Measurements from ENCODE around the gene RASSF8.
"Not testable (repeated sequence)": the region's sequence is repeated elsewhere in the genome, so short reads cannot be mapped to it uniquely, and the experiment has no call there.

The RASSF8 gene

GRCh38 chr12:26043135-26044006 is 84.9 kb downstream of the RASSF8 start:
- Mint-ChIP-seq H3K9me3 (no peaks in the 10 kb centered on the region), H3K4me3 (no peak overlapping the region)

DNA sequence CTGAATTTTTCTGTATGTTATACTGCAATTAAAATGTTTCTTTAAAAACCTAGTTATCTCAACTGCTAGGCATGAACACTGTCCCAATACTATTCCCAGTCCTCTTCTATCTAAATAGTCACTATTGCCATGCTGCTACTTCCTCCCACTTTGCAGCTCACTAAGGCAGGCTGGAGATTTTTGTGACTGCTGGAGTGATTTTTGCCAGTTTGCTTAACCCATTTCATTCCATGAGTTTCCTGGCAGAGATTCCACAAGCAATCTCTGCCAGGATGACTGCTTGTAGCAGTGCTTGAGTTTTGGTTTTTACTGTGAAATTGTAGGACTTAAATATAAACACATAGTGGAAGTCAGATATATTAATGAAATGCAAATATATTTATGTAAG is 85.5 kb downstream of the RASSF8 start:
- no peak overlapping the region for H3K4me3 Mint-ChIP-seq
- DNase-seq (ENCODE audit: low spot score in 2 of 2) (no peak), ATAC-seq (replicated peaks; ENCODE audit: extremely low read depth, poor library complexity, severe bottlenecking) (no peak)
- no peaks in the 10 kb centered on the region for H3K9me3 Mint-ChIP-seq
- H3K36me3 Mint-ChIP-seq (ENCODE audit: insufficient read depth): peaks cover 2% of the 10 kb centered on the region
- peaks cover 27% of the 10 kb centered on the region for H3K27me3 Mint-ChIP-seq
- H3K27ac Mint-ChIP-seq (ENCODE audit: low read depth): no peak overlapping the region
- H3K4me1 Mint-ChIP-seq: no peaks in the 10 kb centered on the region

More at GRCh38 chr12:26043135-26044006, 84.9 kb downstream of the RASSF8 start:
- no peaks in the 10 kb centered on the region for H3K4me1 Mint-ChIP-seq
- H3K27me3 Mint-ChIP-seq: peaks cover 27% of the 10 kb centered on the region
- no peak for DNase-seq (ENCODE audit: low spot score in 2 of 2)
- ATAC-seq (replicated peaks; ENCODE audit: extremely low read depth, poor library complexity, severe bottlenecking): no peak
- peaks cover 2% of the 10 kb centered on the region for H3K36me3 Mint-ChIP-seq (ENCODE audit: insufficient read depth)
- H3K27ac Mint-ChIP-seq (ENCODE audit: low read depth): no peak overlapping the region

DNA sequence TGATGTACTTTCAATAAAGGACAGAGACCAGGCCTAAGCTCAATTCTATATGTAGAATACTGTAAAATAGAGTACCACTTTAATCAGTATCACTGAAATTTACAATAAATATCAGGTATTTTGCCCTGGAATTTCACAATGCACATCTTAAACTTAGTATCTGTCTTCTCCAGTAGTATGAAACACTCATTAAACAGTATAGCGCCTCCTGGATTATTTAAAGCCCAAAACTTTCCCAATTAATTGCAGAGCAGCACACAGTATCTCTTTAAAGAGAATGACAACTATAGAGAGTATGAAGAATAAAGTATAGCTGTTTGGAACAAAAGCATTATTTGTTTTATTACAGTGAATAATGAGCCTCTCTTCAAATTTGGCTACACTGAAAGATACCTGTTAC is 86.1 kb downstream of the RASSF8 start:
- H3K9me3 Mint-ChIP-seq: no peaks in the 10 kb centered on the region
- H3K4me3 Mint-ChIP-seq: no peak overlapping the region
- H3K36me3 Mint-ChIP-seq (ENCODE audit: insufficient read depth): peaks cover 2% of the 10 kb centered on the region
- H3K27ac Mint-ChIP-seq (ENCODE audit: low read depth): no peak overlapping the region
- ATAC-seq (replicated peaks; ENCODE audit: extremely low read depth, poor library complexity, severe bottlenecking) (no peak), DNase-seq (ENCODE audit: low spot score in 2 of 2) (no peak)
- peaks cover 27% of the 10 kb centered on the region for H3K27me3 Mint-ChIP-seq
- H3K4me1 Mint-ChIP-seq: no peaks in the 10 kb centered on the region

DNA sequence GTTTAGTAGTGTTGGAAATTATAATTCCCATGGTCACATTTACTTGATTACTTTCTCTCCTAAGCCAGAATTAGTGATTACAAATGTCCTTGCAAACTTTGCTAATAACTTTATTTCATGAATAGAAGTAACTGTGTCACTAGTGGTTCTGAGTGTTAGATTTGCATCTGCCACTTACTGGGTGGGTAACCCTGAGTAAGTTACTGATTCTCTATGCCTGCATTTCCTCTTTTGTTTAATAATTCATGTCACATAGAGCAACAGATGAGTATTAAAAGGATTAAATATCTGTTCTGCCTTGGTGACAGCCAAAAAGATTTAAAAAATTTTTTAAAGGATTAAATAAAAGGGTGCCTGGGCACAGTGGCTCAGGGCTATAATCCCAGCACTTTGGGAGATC is 87.7 kb downstream of the RASSF8 start:
- ATAC-seq (replicated peaks; ENCODE audit: extremely low read depth, poor library complexity, severe bottlenecking) (no peak), DNase-seq (ENCODE audit: low spot score in 2 of 2) (no peak)
- H3K27ac Mint-ChIP-seq (ENCODE audit: low read depth): no peak overlapping the region
- peaks cover 27% of the 10 kb centered on the region for H3K27me3 Mint-ChIP-seq
- H3K9me3 Mint-ChIP-seq: no peaks in the 10 kb centered on the region
- no peak overlapping the region for H3K4me3 Mint-ChIP-seq
- H3K4me1 Mint-ChIP-seq: no peaks in the 10 kb centered on the region
- H3K36me3 Mint-ChIP-seq (ENCODE audit: insufficient read depth): peaks cover 2% of the 10 kb centered on the region

DNA sequence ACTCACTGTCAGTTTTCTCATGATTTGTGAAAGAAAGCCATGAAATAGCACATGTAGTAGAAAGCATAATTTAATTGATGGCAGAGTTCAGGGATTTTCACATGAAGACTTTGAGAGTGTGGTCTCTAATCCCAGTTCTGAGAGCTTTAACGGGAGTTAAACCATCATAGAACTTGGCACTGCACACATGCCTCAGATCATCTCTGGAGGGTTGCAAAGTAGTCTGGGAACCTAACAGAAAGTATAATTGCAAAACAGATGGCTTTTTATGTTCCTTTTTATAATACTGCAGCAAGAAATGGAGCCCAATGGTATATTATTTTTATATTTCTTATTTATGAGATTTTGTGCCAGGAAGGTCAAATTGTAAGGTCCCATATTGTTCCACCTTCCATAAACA is 88.4 kb downstream of the RASSF8 start:
- Mint-ChIP-seq H3K4me1 (no peaks in the 10 kb centered on the region), H3K9me3 (no peaks in the 10 kb centered on the region), H3K27me3 (peaks cover 27% of the 10 kb centered on the region), H3K36me3 (ENCODE audit: insufficient read depth) (peaks cover 2% of the 10 kb centered on the region), H3K27ac (ENCODE audit: low read depth) (no peak overlapping the region), H3K4me3 (no peak overlapping the region)
- no peak for DNase-seq (ENCODE audit: low spot score in 2 of 2)
- ATAC-seq (replicated peaks; ENCODE audit: extremely low read depth, poor library complexity, severe bottlenecking): no peak

DNA sequence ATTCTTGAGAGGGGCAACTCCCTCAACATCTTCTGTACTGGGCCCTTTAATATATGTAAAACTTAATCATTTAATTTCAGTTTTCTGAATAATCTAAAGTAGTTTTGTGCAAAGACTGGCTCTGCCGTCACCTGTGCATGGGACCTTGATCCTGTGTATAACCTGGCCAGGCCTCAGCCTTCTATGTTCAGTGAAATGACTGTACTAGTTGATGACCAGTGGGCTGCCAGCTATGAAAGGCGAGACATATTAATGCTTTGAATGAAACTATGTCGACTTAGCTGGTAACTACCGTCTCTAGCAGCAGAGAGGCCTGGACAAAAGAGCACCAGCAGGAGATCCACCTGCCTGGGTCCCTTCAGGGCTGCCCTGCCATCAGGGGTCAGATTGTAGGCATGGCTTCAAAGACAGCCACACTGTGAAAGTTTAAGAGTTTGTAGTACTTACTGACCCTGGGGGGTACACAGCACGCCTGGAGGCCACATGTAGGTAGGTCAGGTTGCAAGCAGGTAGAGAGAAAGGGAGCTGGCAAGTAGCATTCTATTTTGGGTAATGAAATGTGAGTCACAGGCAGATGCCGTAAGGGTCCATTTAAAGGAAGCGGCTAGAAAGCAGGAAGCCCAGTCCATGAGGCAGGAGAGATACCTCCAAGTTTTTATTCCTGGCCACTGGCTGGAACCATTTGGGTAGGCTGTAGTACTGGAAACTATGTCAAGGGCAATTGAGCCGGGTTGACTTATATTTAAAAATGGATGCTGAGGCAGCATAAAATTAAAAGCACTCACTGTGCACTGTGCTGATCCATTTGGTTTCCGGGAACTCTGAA is 89.1 kb downstream of the RASSF8 start:
- Mint-ChIP-seq H3K27me3 (peaks cover 26% of the 10 kb centered on the region), H3K4me1 (no peaks in the 10 kb centered on the region), H3K9me3 (no peaks in the 10 kb centered on the region), H3K27ac (ENCODE audit: low read depth) (no peak overlapping the region), H3K36me3 (ENCODE audit: insufficient read depth) (peaks cover 2% of the 10 kb centered on the region), H3K4me3 (no peak overlapping the region)
- ATAC-seq (replicated peaks; ENCODE audit: extremely low read depth, poor library complexity, severe bottlenecking): no peak
- DNase-seq (ENCODE audit: low spot score in 2 of 2): no peak

- Mint-ChIP-seq H3K36me3 (ENCODE audit: insufficient read depth) (no peaks in the 10 kb centered on the region), H3K9me3 (no peaks in the 10 kb centered on the region), H3K27ac (ENCODE audit: low read depth) (no peak overlapping the region), H3K4me3 (no peak overlapping the region), H3K4me1 (no peaks in the 10 kb centered on the region), H3K27me3 (peaks cover 3% of the 10 kb centered on the region)
- DNase-seq (ENCODE audit: low spot score in 2 of 2): no peak
- no peak for ATAC-seq (replicated peaks; ENCODE audit: extremely low read depth, poor library complexity, severe bottlenecking)
Measured at GRCh38 chr12:26052652-26053051, 94.2 kb downstream of the RASSF8 start.

- Mint-ChIP-seq H3K9me3 (no peaks in the 10 kb centered on the region), H3K27me3 (peaks cover 9% of the 10 kb centered on the region), H3K36me3 (ENCODE audit: insufficient read depth) (no peaks in the 10 kb centered on the region), H3K4me1 (no peaks in the 10 kb centered on the region), H3K27ac (ENCODE audit: low read depth) (no peak overlapping the region), H3K4me3 (no peak overlapping the region)
- ATAC-seq (replicated peaks; ENCODE audit: extremely low read depth, poor library complexity, severe bottlenecking) (no peak), DNase-seq (ENCODE audit: low spot score in 2 of 2) (no peak)
Measured at GRCh38 chr12:26054383-26054782, 95.9 kb downstream of the RASSF8 start.

- H3K36me3 Mint-ChIP-seq (ENCODE audit: insufficient read depth): no peaks in the 10 kb centered on the region
- no peak for DNase-seq (ENCODE audit: low spot score in 2 of 2)
- H3K27me3 Mint-ChIP-seq: peaks cover 10% of the 10 kb centered on the region
- no peak overlapping the region for H3K27ac Mint-ChIP-seq (ENCODE audit: low read depth)
- H3K9me3 Mint-ChIP-seq: no peaks in the 10 kb centered on the region
- H3K4me3 Mint-ChIP-seq: no peak overlapping the region
- no peaks in the 10 kb centered on the region for H3K4me1 Mint-ChIP-seq
- no peak for ATAC-seq (replicated peaks; ENCODE audit: extremely low read depth, poor library complexity, severe bottlenecking)
Measured at GRCh38 chr12:26055087-26055486, 96.6 kb downstream of the RASSF8 start.

DNA sequence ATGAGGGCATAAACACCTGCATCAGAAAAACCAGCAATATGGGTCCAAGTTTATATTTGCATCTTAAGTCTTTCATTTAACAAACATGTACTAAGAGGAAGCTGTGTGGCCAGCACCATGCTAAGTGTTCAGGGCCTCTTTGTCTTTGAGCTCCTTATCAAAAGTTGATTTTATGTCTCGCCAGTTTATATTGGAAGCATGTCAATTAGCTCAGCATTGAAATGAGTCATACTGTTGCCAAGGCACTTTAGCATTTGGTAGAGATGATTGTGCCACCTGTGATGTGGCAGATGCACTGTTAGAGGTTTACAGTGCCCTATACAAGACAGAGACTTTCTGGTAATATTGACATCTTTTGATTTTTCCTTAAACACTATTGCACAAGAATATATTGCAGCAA is 97.9 kb downstream of the RASSF8 start:
- no peak for ATAC-seq (replicated peaks; ENCODE audit: extremely low read depth, poor library complexity, severe bottlenecking)
- H3K27ac Mint-ChIP-seq (ENCODE audit: low read depth): no peak overlapping the region
- DNase-seq (ENCODE audit: low spot score in 2 of 2): no peak

GRCh38 chr12:26057271-26057670 is 98.8 kb downstream of the RASSF8 start:
- not testable (repeated sequence) for ATAC-seq (replicated peaks; ENCODE audit: extremely low read depth, poor library complexity, severe bottlenecking); DNase-seq (ENCODE audit: low spot score in 2 of 2); H3K27me3 Mint-ChIP-seq; H3K36me3 Mint-ChIP-seq (ENCODE audit: insufficient read depth); H3K27ac Mint-ChIP-seq (ENCODE audit: low read depth); H3K4me3 Mint-ChIP-seq; H3K4me1 Mint-ChIP-seq; H3K9me3 Mint-ChIP-seq

More for the DNA sequence above, 97.9 kb downstream of the RASSF8 start:
- H3K4me3 Mint-ChIP-seq: no peak overlapping the region
- no peaks in the 10 kb centered on the region for H3K36me3 Mint-ChIP-seq (ENCODE audit: insufficient read depth)
- H3K9me3 Mint-ChIP-seq: no peaks in the 10 kb centered on the region
- no peaks in the 10 kb centered on the region for H3K4me1 Mint-ChIP-seq
- peaks cover 10% of the 10 kb centered on the region for H3K27me3 Mint-ChIP-seq

DNA sequence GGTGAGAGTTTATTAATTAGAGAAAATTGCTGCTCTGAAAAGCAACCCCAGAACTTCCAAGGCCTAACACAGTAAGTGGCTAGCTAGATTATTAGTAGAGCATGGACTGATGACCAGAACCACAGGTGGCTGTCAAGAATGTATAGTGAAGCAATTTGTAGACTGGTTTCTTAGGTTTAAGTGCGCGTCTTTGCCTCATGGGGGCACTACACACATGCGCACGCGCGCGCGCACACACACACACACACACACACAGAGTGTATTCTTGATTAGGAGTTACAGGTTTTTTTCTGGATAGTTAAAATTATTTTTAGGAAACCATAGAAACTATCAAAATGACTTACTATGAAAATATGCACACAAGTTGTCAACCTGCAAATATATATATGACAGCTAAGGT is 99.8 kb downstream of the RASSF8 start:
- Mint-ChIP-seq H3K4me3 (no peak overlapping the region), H3K36me3 (ENCODE audit: insufficient read depth) (no peaks in the 10 kb centered on the region), H3K4me1 (no peaks in the 10 kb centered on the region)

DNA sequence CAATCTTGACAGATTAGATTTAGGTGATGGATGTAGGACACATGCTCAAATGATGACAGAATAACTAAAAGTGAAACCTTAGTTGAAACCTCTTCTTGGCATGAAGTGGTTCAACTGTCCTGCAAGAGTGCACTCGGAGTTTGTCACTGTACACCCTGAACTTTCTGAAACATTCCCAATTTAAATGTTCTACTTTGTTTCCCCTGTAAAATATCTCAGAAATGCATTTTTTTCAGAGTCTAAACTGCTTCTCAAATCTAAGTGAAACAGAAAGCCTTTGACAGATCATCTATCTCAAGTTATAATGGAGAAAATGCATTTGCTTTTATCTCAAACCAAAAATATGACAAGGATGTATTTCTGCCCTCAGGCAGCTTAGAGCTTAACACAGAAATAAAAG is 100.3 kb downstream of the RASSF8 start:
- no peaks in the 10 kb centered on the region for H3K4me1 Mint-ChIP-seq
- ATAC-seq (replicated peaks; ENCODE audit: extremely low read depth, poor library complexity, severe bottlenecking) (no peak), DNase-seq (ENCODE audit: low spot score in 2 of 2) (no peak)
- no peaks in the 10 kb centered on the region for H3K9me3 Mint-ChIP-seq
- peaks cover 16% of the 10 kb centered on the region for H3K27me3 Mint-ChIP-seq
- no peaks in the 10 kb centered on the region for H3K36me3 Mint-ChIP-seq (ENCODE audit: insufficient read depth)
- H3K27ac Mint-ChIP-seq (ENCODE audit: low read depth): no peak overlapping the region
- no peak overlapping the region for H3K4me3 Mint-ChIP-seq

More for the DNA sequence above, 99.8 kb downstream of the RASSF8 start:
- Mint-ChIP-seq H3K27ac (ENCODE audit: low read depth) (no peak overlapping the region), H3K9me3 (no peaks in the 10 kb centered on the region), H3K27me3 (peaks cover 11% of the 10 kb centered on the region)
- ATAC-seq (replicated peaks; ENCODE audit: extremely low read depth, poor library complexity, severe bottlenecking): no peak
- DNase-seq (ENCODE audit: low spot score in 2 of 2): no peak
